ENCODE measurements around the gene NDUFB6.
"Not testable (repeated sequence)": the region's sequence is repeated elsewhere in the genome, so short reads cannot be mapped to it uniquely, and the experiment has no call there.

Gene NDUFB6

GRCh38 chr9:32571969-32572899, 725 bp downstream of the NDUFB6 start:
- in situ Hi-C loops (cut with MboI; ENCODE audit: low sequenced_read_pairs) = no loop called here

- in situ Hi-C loops (cut with MboI; ENCODE audit: low sequenced_read_pairs) = no loop called here
Measured at GRCh38 chr9:32570262-32570661, 2.7 kb downstream of the NDUFB6 start.

- in situ Hi-C loops (cut with MboI; ENCODE audit: low sequenced_read_pairs) = no loop called here
Measured at GRCh38 chr9:32566770-32567169, 6.2 kb downstream of the NDUFB6 start.

GRCh38 chr9:32565967-32566366, 7.0 kb downstream of the NDUFB6 start:
- in situ Hi-C loops (cut with MboI; ENCODE audit: low sequenced_read_pairs) = no loop called here

GRCh38 chr9:32558408-32558934, 14.5 kb downstream of the NDUFB6 start:
- in situ Hi-C loops (cut with MboI; ENCODE audit: low sequenced_read_pairs) = no loop called here

GRCh38 chr9:32554591-32554990, 18.4 kb downstream of the NDUFB6 start:
- in situ Hi-C loops (cut with MboI; ENCODE audit: low sequenced_read_pairs) = no loop called here

- in situ Hi-C loops (cut with MboI; ENCODE audit: low sequenced_read_pairs) = no loop called here
Measured at GRCh38 chr9:32554107-32554506, 18.9 kb downstream of the NDUFB6 start.

GRCh38 chr9:32552172-32552872, 20.6 kb downstream of the NDUFB6 start, which contains the start of the genes SMIM27 and TOPORS:
SMIM27 (plus strand) TSS chr9:32552327; CDS start chr9:32552435, 108 bp downstream.
TOPORS (minus strand) TSS chr9:32552586; CDS start chr9:32552436, 150 bp downstream.
- in situ Hi-C loops (cut with MboI; ENCODE audit: low sequenced_read_pairs) = no loop called here

GRCh38 chr9:32551276-32552051, 21.5 kb downstream of the NDUFB6 start:
- in situ Hi-C loops (cut with MboI; ENCODE audit: low sequenced_read_pairs) = no loop called here

- in situ Hi-C loops (cut with MboI; ENCODE audit: low sequenced_read_pairs) = no loop called here
Measured at GRCh38 chr9:32550562-32551275, 22.2 kb downstream of the NDUFB6 start.

- in situ Hi-C loops (cut with MboI; ENCODE audit: low sequenced_read_pairs) = no loop called here
Measured at GRCh38 chr9:32550150-32550561, 22.8 kb downstream of the NDUFB6 start.

GRCh38 chr9:32548213-32548612, 24.7 kb downstream of the NDUFB6 start:
- in situ Hi-C loops (cut with MboI; ENCODE audit: low sequenced_read_pairs) = not testable (repeated sequence)

- in situ Hi-C loops (cut with MboI; ENCODE audit: low sequenced_read_pairs) = no loop called here
Measured at GRCh38 chr9:32545884-32546283, 27.1 kb downstream of the NDUFB6 start.

- in situ Hi-C loops (cut with MboI; ENCODE audit: low sequenced_read_pairs) = no loop called here
Measured at GRCh38 chr9:32543047-32543446, 29.9 kb downstream of the NDUFB6 start.

GRCh38 chr9:32533816-32534215, 39.1 kb downstream of the NDUFB6 start:
- in situ Hi-C loops (cut with MboI; ENCODE audit: low sequenced_read_pairs) = no loop called here

GRCh38 chr9:32533336-32533735, 39.6 kb downstream of the NDUFB6 start:
- in situ Hi-C loops (cut with MboI; ENCODE audit: low sequenced_read_pairs) = no loop called here

GRCh38 chr9:32526707-32527048, 46.3 kb downstream of the NDUFB6 start:
- in situ Hi-C loops (cut with MboI; ENCODE audit: low sequenced_read_pairs) = no loop called here

GRCh38 chr9:32526041-32526706, 46.8 kb downstream of the NDUFB6 start, which contains the start of gene RIGI:
RIGI (minus strand) TSS chr9:32526196; CDS start chr9:32526166, 30 bp downstream.
- in situ Hi-C loops (cut with MboI; ENCODE audit: low sequenced_read_pairs) = no loop called here

GRCh38 chr9:32525709-32526030, 47.3 kb downstream of the NDUFB6 start:
- in situ Hi-C loops (cut with MboI; ENCODE audit: low sequenced_read_pairs) = no loop called here

All from hTERT RPE-1 (cell line).